IPS-11a (cell line): ENCODE results near the gene MAP3K12.
A peak's percentile ranks its signal among the peaks of the same experiment; 100 is the strongest.
"Not testable (repeated sequence)": the region's sequence is repeated elsewhere in the genome, so short reads cannot be mapped to it uniquely, and the experiment has no call there.

ENCODE experiments used
- H3K4me3 ChIP-seq: one replicate; pipeline ENCODE4 v1.5.1; 2013; ENCODE audit warnings: low read depth, low read length, control low read depth

Gene MAP3K12

GRCh38 chr12:53499266-53500141, at the start of gene MAP3K12:
Gene MAP3K12 (minus strand): TSS chr12:53499458. CDS start chr12:53487391, 12,067 bp downstream.
- peak within 1 kb of the TSS; percentile 63 for H3K4me3 ChIP-seq

- not testable (repeated sequence) for H3K4me3 ChIP-seq
Observed at GRCh38 chr12:53548354-53548753, 49.1 kb upstream of the MAP3K12 start.

GRCh38 chr12:53543539-53543938, 44.3 kb upstream of the MAP3K12 start:
- H3K4me3 ChIP-seq = no peak overlapping the region

GRCh38 chr12:53539526-53539925, 40.3 kb upstream of the MAP3K12 start:
- no peak overlapping the region for H3K4me3 ChIP-seq

- no peak overlapping the region for H3K4me3 ChIP-seq
Observed at GRCh38 chr12:53538209-53538689, 39.0 kb upstream of the MAP3K12 start.

- no peak overlapping the region for H3K4me3 ChIP-seq
Observed at GRCh38 chr12:53536962-53537361, 37.7 kb upstream of the MAP3K12 start.

GRCh38 chr12:53533471-53533870, 34.2 kb upstream of the MAP3K12 start:
- H3K4me3 ChIP-seq = no peak overlapping the region

GRCh38 chr12:53532524-53533445, 33.5 kb upstream of the MAP3K12 start:
- no peak overlapping the region for H3K4me3 ChIP-seq

- no peak overlapping the region for H3K4me3 ChIP-seq
Observed at GRCh38 chr12:53532021-53532420, 32.8 kb upstream of the MAP3K12 start.

GRCh38 chr12:53530920-53531319, 31.7 kb upstream of the MAP3K12 start:
- H3K4me3 ChIP-seq = no peak overlapping the region

- H3K4me3 ChIP-seq = no peak overlapping the region
Observed at GRCh38 chr12:53530061-53530460, 30.8 kb upstream of the MAP3K12 start.

- H3K4me3 ChIP-seq = no peak overlapping the region
Observed at GRCh38 chr12:53524476-53524875, 25.2 kb upstream of the MAP3K12 start.

- no peak overlapping the region for H3K4me3 ChIP-seq
Observed at GRCh38 chr12:53523131-53523530, 23.9 kb upstream of the MAP3K12 start.

- H3K4me3 ChIP-seq = no peak overlapping the region
Observed at GRCh38 chr12:53518381-53518780, 19.1 kb upstream of the MAP3K12 start.

GRCh38 chr12:53516758-53517455, 17.6 kb upstream of the MAP3K12 start:
- no peak overlapping the region for H3K4me3 ChIP-seq

- no peak overlapping the region for H3K4me3 ChIP-seq
Observed at GRCh38 chr12:53515291-53515680, 16.0 kb upstream of the MAP3K12 start.

- no peak overlapping the region for H3K4me3 ChIP-seq
Observed at GRCh38 chr12:53514628-53515290, 15.5 kb upstream of the MAP3K12 start.

- no peak overlapping the region for H3K4me3 ChIP-seq
Observed at GRCh38 chr12:53513712-53514410, 14.6 kb upstream of the MAP3K12 start.

GRCh38 chr12:53510181-53510812, 11.0 kb upstream of the MAP3K12 start:
- no peak overlapping the region for H3K4me3 ChIP-seq
